Ramos (cell line): ENCODE data around the gene GGPS1.
"Not testable (repeated sequence)": the region's sequence is repeated elsewhere in the genome, so short reads cannot be mapped to it uniquely, and the experiment has no call there.

Experiments
- in situ Hi-C: fragments of 300-500 bp; cut with MboI; formaldehyde crosslinking; loops from one replicate; pipeline ENCODE4 v1.14.3; 2022; ENCODE audit warnings: low sequenced_read_pairs; ENCODE audit not compliant: unreplicated experiment

Gene GGPS1

DNA sequence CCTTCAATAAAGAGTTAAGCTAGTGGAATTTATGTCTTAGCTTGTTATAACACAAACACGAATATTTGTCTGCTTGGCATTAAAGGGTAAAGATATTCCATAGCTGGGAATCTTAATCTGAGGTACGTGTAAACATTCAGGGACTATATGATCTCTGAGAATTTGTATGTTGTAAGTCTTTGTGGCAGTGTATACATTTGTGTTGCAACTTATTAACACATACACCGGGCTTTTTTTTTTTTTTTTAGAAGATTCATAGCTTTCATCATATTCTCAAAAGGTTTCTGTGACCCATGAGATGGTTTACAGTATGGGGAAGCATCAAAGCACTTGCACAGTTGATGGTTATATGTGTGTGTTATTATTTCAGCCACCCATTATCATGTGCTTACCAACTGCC is 3.0 kb downstream of the GGPS1 start:
- in situ Hi-C loops = no loop called here

DNA sequence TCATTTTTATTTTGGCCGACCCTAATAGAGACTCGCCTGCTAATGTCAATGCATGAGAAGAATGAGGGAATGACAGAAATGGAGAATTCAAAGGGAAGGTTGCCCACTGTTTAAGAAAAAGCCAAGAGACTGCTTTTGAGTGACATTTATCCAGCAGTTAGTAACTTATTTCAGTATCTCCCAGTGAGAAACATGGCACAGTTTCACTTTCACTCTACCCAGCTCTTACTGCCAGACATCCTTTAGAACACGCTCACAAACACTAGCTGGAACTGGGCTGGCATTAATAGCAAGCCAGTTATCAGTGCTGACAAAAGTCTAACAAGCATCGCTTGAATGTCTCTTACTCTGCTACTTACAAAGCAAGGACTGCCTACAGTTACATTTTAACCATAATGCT is 8.5 kb downstream of the GGPS1 start:
- in situ Hi-C loops = no loop called here

DNA sequence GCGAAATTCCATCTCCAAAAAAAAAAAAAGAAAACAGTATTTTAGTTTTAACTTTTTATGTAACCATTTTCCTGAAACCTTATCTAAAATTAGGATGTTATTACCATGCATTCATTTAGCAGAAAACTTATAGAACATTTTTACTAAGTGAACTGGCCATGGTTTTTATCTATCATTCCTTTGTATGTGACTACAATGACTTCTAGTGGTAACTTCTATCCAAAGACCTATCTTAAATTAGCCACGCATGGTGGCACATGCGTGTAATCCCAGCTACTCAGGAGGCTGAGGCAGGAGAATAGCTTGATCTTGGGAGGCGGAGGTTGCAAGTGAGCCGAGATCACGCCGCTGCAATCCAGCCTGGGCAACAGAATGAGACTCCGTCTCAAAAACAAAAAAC is 11.4 kb downstream of the GGPS1 start:
- in situ Hi-C loops = no loop called here

DNA sequence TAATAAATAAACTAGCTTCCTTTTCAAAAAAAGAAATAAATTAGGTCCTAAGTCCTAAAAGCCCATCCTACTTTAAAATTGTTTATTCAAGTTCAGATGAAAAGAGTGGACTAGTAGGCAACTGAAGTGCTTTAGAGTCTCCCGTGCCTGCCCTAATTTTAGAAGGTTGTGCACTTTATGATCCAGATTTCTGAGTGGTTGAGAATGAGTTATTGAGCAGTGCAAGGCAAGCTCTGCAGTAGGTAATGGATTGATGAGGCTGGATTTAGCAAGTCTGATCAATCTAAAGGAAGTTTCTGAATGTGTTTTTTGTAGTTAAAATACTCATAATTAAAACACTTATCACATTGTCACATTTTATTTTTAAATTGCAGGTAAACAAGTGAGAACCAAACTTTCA is 13.0 kb downstream of the GGPS1 start:
- in situ Hi-C loops = no loop called here

DNA sequence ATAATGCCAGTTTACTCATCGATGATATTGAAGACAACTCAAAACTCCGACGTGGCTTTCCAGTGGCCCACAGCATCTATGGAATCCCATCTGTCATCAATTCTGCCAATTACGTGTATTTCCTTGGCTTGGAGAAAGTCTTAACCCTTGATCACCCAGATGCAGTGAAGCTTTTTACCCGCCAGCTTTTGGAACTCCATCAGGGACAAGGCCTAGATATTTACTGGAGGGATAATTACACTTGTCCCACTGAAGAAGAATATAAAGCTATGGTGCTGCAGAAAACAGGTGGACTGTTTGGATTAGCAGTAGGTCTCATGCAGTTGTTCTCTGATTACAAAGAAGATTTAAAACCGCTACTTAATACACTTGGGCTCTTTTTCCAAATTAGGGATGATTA is 13.7 kb downstream of the GGPS1 start:
- in situ Hi-C loops = no loop called here

DNA sequence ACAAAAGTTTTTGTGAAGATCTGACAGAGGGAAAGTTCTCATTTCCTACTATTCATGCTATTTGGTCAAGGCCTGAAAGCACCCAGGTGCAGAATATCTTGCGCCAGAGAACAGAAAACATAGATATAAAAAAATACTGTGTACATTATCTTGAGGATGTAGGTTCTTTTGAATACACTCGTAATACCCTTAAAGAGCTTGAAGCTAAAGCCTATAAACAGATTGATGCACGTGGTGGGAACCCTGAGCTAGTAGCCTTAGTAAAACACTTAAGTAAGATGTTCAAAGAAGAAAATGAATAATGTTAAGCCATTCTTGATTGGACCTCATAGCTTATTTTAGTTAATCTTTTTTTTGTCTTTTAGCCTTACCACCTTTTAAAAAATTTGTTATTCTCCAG is 14.1 kb downstream of the GGPS1 start:
- in situ Hi-C loops = no loop called here

DNA sequence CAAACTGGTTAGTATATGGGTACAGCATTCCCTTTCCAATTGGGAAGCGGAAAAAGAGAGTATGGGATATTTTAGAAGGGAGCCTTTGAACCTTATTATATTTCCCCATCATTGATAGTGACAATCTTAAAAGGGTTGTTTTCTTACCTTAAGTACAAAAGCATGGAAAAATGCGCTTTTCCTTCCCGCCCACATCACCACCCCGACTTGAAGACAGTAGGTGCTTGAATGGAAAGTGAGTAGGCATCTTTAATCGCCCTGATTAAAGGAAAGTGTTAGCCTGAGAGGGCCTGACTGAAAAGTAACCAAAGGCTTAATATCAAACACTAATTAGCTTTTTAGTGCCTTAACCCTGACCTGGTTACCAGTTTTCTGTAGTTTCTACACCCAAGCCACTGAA is 15.4 kb downstream of the GGPS1 start:
- in situ Hi-C loops = no loop called here

DNA sequence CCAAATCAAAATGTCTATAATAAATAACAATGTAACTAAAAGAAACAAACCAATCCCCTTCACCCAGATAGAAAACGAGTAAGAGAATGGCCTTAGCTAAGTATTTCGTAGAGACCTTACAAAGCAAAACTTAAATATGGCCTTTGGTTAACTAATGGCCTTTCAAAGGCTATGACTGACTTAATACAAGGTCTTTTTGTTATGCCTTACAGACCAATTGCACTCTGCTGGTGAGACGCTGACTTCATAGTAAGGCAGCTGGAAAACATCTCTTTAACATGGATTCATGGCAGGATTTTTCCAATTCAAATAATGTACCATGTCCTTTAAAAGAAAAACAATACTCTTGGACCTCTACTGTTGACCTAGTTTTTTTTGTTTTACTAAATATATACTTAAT is 23.1 kb downstream of the GGPS1 start:
- in situ Hi-C loops = no loop called here

DNA sequence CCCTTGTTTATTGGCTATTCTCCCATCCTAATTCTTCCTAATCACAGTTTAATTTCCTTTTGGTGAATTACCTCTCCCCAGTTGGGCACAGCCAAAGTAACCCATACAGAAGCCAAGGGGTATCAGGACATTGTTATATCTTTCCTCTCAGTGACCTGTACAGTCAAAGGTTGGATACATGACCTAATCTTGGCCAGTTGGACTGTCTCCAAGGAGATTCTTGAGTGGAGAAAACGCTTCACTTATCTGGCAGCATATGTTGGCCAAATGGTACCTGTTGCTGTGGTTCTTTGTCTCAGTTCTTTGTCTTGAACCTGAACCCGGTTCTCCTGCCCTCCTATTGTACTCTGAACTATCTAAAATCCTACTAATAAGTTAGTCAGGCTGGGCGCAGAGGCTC is 23.5 kb downstream of the GGPS1 start:
- in situ Hi-C loops = no loop called here

DNA sequence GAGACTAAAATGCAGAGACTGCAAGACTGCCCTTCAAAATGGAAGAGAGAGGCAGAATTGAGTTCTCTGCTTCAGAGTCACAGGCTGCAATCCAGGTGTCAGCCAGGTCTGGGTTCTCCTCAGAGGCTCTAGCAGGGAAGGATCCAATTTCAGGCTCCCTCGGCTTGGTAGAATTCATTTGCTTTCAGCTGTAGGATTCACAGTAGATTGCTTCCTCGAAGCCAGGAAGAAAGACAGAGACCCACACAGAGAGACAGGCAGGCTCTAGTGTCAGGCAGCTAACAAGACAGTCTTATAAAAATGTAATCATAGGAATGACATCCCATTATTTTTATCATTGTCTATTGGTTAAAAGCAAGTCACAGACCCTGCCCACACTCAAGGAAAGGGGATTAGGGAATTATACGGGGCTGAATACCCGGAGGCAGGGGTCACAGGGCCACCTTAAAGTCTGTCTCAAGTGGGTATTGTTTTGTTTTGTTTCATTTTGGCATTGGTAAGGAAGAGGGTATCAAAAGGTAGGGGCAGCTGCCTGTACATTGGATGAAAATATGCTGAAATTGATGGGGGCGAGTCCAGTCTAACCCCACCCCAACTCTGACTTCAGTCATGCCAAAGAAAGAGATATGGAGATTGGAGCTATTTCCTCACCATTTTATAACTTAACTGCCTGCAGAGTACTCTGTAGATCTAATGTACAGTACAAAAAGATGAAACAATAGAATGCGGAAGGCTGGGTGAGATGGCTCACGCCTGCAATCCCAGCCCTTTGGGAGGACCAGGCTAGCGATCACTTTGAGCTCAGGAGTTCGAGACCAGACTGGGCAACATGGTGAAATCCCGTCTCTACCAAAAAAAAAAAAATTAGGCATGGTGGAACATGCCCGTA is 29.4 kb downstream of the GGPS1 start:
- in situ Hi-C loops = no loop called here

DNA sequence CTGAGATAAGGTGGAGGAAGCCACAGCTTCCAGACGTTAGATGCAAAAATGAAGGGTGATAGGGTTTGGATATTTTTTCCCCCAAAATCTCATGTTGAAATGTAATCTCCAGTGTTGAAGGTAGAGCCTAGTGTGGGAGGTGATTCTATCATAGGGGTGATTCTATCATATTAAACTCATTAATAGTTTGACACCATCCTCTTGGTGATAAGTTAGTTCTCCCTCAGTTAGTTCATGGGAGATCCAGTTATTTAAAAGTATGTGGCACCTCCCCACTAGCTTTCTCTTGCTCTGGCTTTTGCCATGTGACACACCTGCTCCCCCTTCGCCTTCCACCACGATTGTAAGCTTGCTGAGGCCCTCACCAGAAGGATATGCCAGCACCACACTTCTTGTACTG is 30.5 kb downstream of the GGPS1 start:
- in situ Hi-C loops = no loop called here

DNA sequence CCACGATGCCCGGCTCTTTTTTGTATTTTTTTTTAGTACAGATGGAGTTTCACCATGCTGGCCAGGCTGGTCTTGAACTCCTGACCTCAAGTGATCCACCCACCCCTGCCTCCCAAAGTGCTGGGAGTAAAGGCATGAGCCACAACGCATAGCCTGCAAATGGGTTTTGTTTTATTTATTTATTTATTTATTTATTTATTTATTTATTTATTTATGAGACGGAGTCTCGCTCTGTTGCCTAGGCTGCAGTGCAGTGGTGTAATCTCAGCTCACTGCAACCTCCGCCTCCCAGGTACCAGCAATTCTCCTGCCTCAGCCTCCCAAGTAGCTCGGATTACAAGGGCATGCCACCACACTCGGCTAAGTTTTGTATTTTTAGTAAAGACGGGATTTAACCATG is 35.8 kb downstream of the GGPS1 start:
- in situ Hi-C loops = not testable (repeated sequence)

DNA sequence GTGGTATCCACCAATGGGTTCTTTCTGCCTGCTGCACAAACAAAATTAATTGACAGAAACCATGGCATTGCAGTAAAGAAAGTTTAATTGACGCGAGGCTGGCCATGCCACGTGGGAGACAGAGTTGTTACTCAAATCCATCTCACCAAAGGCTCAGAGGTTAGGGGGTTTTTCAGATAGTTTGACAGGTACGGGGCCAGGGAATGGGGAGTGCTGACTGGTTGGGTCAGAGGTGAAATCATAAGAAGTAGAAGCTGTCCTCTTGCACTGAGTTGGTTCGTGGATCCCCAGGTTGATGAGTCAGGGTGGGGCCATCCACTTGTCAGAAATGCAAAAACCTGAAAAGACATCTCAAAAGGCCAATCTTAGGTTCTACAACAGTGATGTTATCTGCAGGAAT is 37.9 kb downstream of the GGPS1 start:
- in situ Hi-C loops = no loop called here

DNA sequence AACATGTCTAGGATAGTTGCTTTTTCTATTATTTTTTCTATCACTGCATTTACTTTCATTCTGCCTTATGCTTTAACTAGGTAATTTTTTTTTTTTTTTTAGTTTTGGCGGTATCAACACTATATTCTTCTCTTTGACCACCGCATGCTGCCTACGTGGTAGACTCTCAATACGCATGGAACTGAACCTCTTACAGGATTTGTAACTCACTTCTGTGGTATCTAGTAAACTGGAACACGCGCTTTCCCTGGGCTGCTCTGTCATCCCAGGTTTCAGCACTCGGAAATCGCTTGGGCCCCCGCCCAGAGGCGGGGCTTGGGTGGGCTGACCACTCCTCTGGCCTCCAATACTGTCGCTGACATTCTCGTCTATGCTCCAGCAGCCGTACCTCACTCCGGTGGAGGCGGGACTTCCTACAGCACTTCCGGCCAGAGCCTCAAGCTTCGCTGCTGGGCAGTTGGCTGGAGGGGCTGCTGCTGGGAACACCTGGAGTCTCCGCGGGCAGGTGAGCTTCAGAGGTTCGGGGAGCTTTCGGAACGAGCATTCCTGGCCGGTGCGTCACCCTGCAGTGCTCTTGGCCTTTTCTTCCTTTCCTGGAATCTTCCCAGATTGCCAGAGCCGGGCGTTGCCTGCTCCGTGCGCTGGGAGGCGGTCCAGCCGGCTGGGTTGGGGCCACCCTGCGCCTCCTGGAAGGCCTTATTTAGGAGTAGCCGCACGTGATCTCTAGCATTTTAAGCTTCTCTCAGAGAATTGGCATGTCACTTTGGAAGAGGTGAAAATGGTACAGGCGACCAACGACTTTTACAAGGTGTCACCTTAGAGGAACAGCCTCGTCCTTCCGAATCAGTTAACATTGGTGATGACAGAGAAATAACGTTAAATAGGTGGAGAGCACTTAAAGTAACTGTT is 38.9 kb downstream of the GGPS1 start, which contains the start of gene TBCE:
TBCE (plus strand) TSS at position 428 of the 909 bp plus-strand sequence. CDS start 12,623 bp downstream, outside the sequence.
- in situ Hi-C loops = no loop called here

DNA sequence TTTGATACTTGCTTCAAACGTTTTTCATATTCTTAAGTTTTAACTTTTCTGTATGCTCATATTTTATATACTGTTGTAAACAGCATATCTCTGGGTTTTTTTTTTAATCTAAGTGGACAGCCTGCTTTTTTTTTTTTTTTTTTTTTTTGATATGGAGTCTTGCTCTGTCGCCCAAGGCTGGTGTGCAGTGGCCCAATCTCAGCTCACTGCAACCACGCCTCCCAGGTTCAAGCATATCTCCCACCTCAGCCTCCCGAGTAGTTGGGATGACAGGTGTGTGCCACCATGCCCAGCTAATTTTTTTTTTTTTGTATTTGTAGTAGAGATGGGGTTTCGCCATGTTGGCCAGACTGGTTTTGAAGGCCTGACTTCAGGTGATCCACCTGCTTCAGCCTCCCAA is 40.1 kb downstream of the GGPS1 start:
- in situ Hi-C loops = no loop called here

DNA sequence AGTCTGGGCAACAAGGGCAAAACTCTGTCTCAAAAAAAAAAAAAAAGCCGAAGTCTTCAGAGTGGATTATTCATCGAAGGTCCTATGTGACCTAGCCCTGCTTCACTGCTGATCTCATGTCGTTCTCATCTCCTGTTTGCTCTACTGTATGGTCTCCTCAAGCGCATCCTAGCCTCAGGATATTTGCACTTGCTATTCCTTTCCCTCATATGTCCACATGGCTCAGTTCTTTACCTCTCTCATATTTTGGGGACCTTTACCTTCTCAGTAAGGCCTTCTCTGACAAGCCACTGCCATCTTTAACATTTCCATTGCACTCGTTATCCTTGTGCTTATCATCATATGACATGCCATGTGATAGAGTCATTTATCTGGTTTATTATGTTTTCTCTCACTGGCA is 41.4 kb downstream of the GGPS1 start:
- in situ Hi-C loops = no loop called here

DNA sequence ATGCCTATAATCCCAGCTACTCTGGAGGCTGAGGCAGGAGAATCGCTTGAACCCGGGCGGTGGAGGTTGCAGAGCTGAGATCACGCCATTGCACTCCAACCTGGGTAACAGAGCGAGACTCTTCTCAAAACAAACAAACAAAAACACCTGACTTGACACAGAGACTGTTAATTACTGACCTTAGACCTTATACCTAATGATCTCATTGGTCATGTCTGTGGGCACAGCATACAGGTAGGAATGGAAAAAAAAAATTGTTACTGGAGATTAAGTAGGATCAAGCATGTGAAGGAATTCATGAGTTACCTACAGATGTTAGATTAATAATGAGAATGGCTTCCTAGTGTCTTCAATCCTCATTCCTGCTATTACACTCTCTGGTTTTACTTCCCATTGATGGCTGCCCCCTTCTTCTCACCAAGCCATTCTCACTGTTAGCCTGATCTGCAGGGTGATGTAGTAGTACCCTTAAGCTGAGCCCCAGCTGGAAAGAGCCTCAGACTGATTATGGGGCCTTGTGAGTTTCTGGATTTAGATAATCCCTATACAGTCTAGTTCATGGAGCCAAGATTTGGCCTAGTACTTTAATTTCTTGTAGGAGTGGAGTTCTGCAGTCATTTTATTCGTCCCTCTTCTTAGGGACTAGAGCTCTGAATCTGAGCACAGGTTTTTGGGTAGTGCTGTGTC is 47.7 kb downstream of the GGPS1 start:
- in situ Hi-C loops = no loop called here

DNA sequence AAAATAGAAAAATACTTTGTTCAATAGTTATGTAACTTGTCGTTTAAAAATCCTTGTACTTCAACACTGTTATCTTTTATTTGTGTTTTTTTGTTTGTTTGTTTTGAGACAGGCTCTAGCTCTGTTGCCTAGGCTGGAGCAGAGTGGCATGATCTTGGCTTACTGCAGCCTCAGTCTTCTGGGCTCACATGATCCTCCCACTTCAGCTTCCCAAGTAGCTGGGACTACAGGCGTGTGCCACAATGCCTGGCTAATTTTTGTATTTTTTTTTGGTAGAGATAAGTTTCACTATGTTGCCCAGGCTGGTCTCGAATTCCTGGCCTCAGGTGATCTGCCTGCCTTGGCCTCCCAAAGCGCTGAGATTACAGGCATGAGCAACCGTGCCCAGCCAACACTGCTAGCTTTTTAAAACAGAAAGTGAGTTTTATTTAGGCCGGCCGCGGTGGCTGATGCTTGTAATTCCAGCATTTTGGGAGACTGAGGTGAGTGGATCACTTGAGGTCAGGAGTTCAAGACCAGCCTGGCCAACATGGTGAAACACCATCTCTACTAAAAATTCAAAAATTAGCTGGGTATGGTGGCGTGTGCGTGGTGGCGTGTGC is 49.9 kb downstream of the GGPS1 start:
- in situ Hi-C loops = not testable (repeated sequence)

DNA sequence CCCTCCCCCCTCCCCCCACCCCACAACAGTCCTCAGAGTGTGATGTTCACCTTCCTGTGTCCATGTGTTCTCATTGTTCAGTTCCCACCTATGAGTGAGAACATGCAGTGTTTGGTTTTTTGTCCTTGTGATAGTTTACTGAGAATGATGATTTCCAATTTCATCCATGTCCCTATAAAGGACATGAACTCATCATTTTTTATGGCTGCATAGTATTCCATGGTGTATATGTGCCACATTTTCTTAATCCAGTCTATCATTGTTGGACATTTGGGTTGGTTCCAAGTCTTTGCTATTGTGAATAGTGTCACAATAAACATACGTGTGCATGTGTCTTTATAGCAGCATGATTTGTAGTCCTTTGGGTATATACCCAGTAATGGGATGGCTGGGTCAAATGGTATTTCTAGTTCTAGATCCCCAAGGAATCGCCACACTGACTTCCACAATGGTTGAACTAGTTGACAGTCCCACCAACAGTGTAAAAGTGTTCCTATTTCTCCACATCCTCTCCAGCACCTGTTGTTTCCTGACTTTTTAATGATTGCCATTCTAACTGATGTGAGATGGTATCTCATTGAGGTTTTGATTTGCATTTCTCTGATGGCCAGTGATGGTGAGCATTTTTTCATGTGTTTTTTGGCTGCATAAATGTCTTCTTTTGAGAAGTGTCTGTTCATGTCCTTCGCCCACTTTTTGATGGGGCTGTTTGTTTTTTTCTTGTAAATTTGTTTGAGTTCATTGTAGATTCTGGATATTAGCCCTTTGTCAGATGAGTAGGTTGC is 53.8 kb downstream of the GGPS1 start:
- in situ Hi-C loops = not testable (repeated sequence)
